ENCODE measurements around the gene OSBPL3.

The OSBPL3 gene

GRCh38 chr7:24764972-24765744, 214.8 kb downstream of the OSBPL3 start:
- Histone ChIP-seq H3K4me3 (ENCODE audit: low read length) (no peak overlapping the region), H3K36me3 (ENCODE audit: control insufficient read depth, insufficient read depth, low read length) (no peaks in the 10 kb centered on the region), H3K27me3 (ENCODE audit: control insufficient read depth, insufficient read depth, low read length) (peaks cover 28% of the 10 kb centered on the region), H3K9me3 (ENCODE audit: control insufficient read depth, low read length) (no peaks in the 10 kb centered on the region), H3K9ac (ENCODE audit: low read length) (no peak overlapping the region), H3K4me1 (ENCODE audit: control insufficient read depth, insufficient read depth, low read length) (peaks cover 7% of the 10 kb centered on the region)

- no peaks in the 10 kb centered on the region for H3K9me3 ChIP-seq (ENCODE audit: control insufficient read depth, low read length)
- H3K36me3 ChIP-seq (ENCODE audit: control insufficient read depth, insufficient read depth, low read length): no peaks in the 10 kb centered on the region
These were observed 216.0 kb downstream of the OSBPL3 start for GRCh38 chr7:24764011-24764410.

GRCh38 chr7:24763303-24763901, 216.6 kb downstream of the OSBPL3 start:
- Histone ChIP-seq H3K27me3 (ENCODE audit: control insufficient read depth, insufficient read depth, low read length) (peaks cover 35% of the 10 kb centered on the region), H3K9me3 (ENCODE audit: control insufficient read depth, low read length) (no peaks in the 10 kb centered on the region), H3K4me1 (ENCODE audit: control insufficient read depth, insufficient read depth, low read length) (peaks cover 7% of the 10 kb centered on the region), H3K36me3 (ENCODE audit: control insufficient read depth, insufficient read depth, low read length) (no peaks in the 10 kb centered on the region), H3K9ac (ENCODE audit: low read length) (no peak overlapping the region), H3K4me3 (ENCODE audit: low read length) (no peak overlapping the region)

More at GRCh38 chr7:24764011-24764410, 216.0 kb downstream of the OSBPL3 start:
- H3K4me3 ChIP-seq (ENCODE audit: low read length): no peak overlapping the region
- H3K9ac ChIP-seq (ENCODE audit: low read length): no peak overlapping the region
- peaks cover 29% of the 10 kb centered on the region for H3K27me3 ChIP-seq (ENCODE audit: control insufficient read depth, insufficient read depth, low read length)
- peaks cover 7% of the 10 kb centered on the region for H3K4me1 ChIP-seq (ENCODE audit: control insufficient read depth, insufficient read depth, low read length)

DNA sequence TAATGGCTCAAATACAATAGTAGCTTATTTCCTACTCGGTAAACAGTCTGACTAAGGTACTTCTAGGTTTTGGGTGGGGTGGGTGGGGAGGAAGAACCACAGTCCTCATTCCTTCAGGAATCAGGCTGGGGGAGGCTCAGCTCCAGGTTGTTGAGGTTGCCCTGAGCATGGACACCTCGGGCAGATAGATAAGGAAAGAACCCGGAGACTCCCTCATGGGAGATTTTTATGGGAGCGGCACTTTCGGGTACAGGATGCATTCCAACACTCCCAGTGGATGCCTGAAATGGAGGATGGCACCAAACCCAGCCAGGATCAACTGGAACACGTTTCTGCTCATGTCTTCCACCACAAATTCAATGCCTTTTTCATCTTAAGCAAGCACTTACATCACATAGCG, 217.2 kb downstream of the OSBPL3 start:
- Histone ChIP-seq H3K9me3 (ENCODE audit: control insufficient read depth, low read length) (no peaks in the 10 kb centered on the region), H3K4me3 (ENCODE audit: low read length) (no peak overlapping the region), H3K9ac (ENCODE audit: low read length) (no peak overlapping the region), H3K36me3 (ENCODE audit: control insufficient read depth, insufficient read depth, low read length) (no peaks in the 10 kb centered on the region), H3K4me1 (ENCODE audit: control insufficient read depth, insufficient read depth, low read length) (peaks cover 7% of the 10 kb centered on the region), H3K27me3 (ENCODE audit: control insufficient read depth, insufficient read depth, low read length) (peaks cover 38% of the 10 kb centered on the region)

DNA sequence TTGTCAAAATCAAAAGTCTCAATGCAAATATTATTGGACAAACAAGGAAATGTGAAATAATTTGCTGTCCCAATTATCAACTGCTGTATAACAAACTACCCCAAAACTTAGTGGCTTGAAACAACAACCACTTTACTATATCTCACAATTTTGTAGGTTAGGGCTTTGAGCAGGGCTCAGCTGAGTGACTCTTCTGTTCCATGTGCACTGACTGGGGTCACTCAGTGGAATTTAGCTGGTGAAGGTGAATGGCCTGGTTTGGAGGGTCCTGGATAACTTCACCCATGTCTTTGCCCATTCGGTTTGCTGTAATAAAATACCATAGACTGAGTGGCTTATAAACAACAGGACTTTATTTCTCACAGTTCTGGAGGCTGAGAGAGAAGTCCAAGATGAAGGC, 219.0 kb downstream of the OSBPL3 start:
- no peak overlapping the region for H3K9ac ChIP-seq (ENCODE audit: low read length)
- H3K4me3 ChIP-seq (ENCODE audit: low read length): no peak overlapping the region
- H3K4me1 ChIP-seq (ENCODE audit: control insufficient read depth, insufficient read depth, low read length): peaks cover 14% of the 10 kb centered on the region
- H3K27me3 ChIP-seq (ENCODE audit: control insufficient read depth, insufficient read depth, low read length): peaks cover 50% of the 10 kb centered on the region
- no peaks in the 10 kb centered on the region for H3K36me3 ChIP-seq (ENCODE audit: control insufficient read depth, insufficient read depth, low read length)
- H3K9me3 ChIP-seq (ENCODE audit: control insufficient read depth, low read length): no peaks in the 10 kb centered on the region

DNA sequence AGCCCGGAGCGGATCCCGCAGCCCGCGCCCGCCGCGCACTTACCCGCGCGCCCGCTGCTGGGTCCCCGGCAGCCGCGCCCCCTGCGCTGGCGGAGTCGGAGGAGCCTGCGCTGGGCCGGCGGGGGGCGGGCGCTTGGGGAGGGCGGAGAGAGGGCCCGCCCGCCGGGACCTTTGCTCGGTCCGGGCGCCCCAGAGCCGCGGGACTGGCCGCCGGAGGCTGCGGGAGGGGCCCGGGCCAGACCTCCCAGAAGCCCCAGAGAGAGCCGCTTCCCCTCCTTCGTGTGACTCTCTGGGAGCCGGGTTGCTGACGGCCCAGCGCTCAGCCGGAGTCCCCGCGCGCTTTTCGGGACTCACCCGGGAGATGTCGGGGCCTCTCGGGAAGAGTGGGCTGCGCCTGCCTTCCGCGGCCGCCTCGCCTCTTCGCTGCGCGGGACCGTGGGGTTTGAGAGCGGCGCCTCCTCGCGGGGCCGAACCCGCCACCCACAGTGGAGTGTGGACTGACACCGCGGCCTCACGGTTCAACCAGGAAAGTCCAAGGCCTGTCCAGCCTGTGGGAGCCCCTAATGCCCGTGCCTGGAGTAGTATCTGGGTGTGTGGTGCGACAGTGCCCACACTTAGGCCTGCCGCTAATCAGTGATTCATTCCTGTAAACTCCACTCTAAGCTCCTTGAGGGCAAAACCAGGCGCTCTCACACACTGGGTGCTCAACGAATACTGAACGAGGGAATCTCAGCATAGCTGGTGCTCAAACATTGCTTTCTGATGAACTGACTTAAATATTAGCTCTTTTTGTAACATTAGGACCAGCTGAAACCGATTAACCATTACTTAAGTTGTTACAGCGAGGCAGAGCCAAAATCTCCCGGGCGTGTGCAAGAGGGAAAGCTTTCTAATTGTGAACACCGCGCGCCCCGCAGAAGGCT, 222.4 kb downstream of the OSBPL3 start, which contains the start of gene GSDME:
GSDME (minus strand) TSS at position 112 of the 923 bp plus-strand sequence. CDS start 7,690 bp downstream, outside the sequence.
- Histone ChIP-seq H3K4me3 (ENCODE audit: low read length) (peak within 1 kb of the TSS; percentile 40), H3K9ac (ENCODE audit: low read length) (peak within 1 kb of the TSS; percentile 52), H3K9me3 (ENCODE audit: control insufficient read depth, low read length) (no peaks in the 10 kb centered on the region), H3K27me3 (ENCODE audit: control insufficient read depth, insufficient read depth, low read length) (peaks cover 34% of the 10 kb centered on the region), H3K36me3 (ENCODE audit: control insufficient read depth, insufficient read depth, low read length) (no peaks in the 10 kb centered on the region), H3K4me1 (ENCODE audit: control insufficient read depth, insufficient read depth, low read length) (peaks cover 7% of the 10 kb centered on the region)

- no peaks in the 10 kb centered on the region for H3K9me3 ChIP-seq (ENCODE audit: control insufficient read depth, low read length)
- peak overlapping the region; percentile 22 for H3K9ac ChIP-seq (ENCODE audit: low read length)
- H3K36me3 ChIP-seq (ENCODE audit: control insufficient read depth, insufficient read depth, low read length): no peaks in the 10 kb centered on the region
- peak overlapping the region; percentile 40 for H3K4me3 ChIP-seq (ENCODE audit: low read length)
- H3K4me1 ChIP-seq (ENCODE audit: control insufficient read depth, insufficient read depth, low read length): peaks cover 7% of the 10 kb centered on the region
- H3K27me3 ChIP-seq (ENCODE audit: control insufficient read depth, insufficient read depth, low read length): peaks cover 37% of the 10 kb centered on the region
These were observed 223.2 kb downstream of the OSBPL3 start for GRCh38 chr7:24756545-24757352.

GRCh38 chr7:24755541-24756407, 224.2 kb downstream of the OSBPL3 start:
- H3K9me3 ChIP-seq (ENCODE audit: control insufficient read depth, low read length): no peaks in the 10 kb centered on the region
- no peaks in the 10 kb centered on the region for H3K36me3 ChIP-seq (ENCODE audit: control insufficient read depth, insufficient read depth, low read length)
- peaks cover 7% of the 10 kb centered on the region for H3K4me1 ChIP-seq (ENCODE audit: control insufficient read depth, insufficient read depth, low read length)
- no peak overlapping the region for H3K4me3 ChIP-seq (ENCODE audit: low read length)
- peaks cover 28% of the 10 kb centered on the region for H3K27me3 ChIP-seq (ENCODE audit: control insufficient read depth, insufficient read depth, low read length)
- H3K9ac ChIP-seq (ENCODE audit: low read length): no peak overlapping the region

DNA sequence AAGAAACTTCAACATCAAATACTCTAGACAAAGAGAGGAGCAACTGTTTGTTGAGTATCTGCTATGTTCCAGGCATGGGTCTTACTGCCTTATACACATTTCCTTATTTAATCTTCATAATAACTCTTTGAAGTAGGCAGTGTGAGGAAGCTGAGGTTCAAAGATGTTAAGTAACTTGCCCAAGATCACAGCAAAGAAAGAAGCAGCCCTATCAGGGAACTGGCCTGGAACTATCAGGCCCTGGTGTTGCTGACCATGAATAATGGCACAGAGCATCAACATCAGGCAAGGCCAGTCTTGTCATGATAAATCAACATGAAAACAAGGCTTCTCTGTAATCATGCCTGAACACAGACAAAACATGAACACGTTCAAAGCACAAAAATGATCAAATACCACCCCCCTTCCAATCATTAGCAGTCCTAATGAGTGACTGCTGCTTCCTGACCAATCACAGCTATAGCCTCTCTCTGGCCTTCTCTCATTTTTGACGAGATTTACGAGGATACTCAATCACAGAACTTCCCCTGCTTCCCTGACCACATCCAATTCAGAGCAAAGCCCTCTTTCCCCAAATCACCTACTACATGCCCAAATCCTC, 225.0 kb downstream of the OSBPL3 start:
- peaks cover 7% of the 10 kb centered on the region for H3K4me1 ChIP-seq (ENCODE audit: control insufficient read depth, insufficient read depth, low read length)
- no peak overlapping the region for H3K9ac ChIP-seq (ENCODE audit: low read length)
- H3K4me3 ChIP-seq (ENCODE audit: low read length): no peak overlapping the region
- no peaks in the 10 kb centered on the region for H3K9me3 ChIP-seq (ENCODE audit: control insufficient read depth, low read length)
- no peaks in the 10 kb centered on the region for H3K36me3 ChIP-seq (ENCODE audit: control insufficient read depth, insufficient read depth, low read length)
- H3K27me3 ChIP-seq (ENCODE audit: control insufficient read depth, insufficient read depth, low read length): peaks cover 28% of the 10 kb centered on the region

- peaks cover 18% of the 10 kb centered on the region for H3K27me3 ChIP-seq (ENCODE audit: control insufficient read depth, insufficient read depth, low read length)
- H3K9me3 ChIP-seq (ENCODE audit: control insufficient read depth, low read length): no peaks in the 10 kb centered on the region
- peaks cover 7% of the 10 kb centered on the region for H3K4me1 ChIP-seq (ENCODE audit: control insufficient read depth, insufficient read depth, low read length)
- H3K9ac ChIP-seq (ENCODE audit: low read length): no peak overlapping the region
- H3K4me3 ChIP-seq (ENCODE audit: low read length): no peak overlapping the region
- H3K36me3 ChIP-seq (ENCODE audit: control insufficient read depth, insufficient read depth, low read length): no peaks in the 10 kb centered on the region
These were observed 227.7 kb downstream of the OSBPL3 start for GRCh38 chr7:24752073-24752800.

Measured in mucosa of stomach (tissue), 1 donor.